H9 (cell line): ENCODE data around the gene ENPP6. TPM values are rescaled to one million over a fixed set of nuclear protein-coding genes. Genes with fewer than 3 reads are reported as not detected.

Experiments
- DNase-seq: peaks from one replicate; pipeline ENCODE4 v3.0.0-alpha.2; 2017
- H2AFZ ChIP-seq: one replicate; pipeline ENCODE4 v1.6.1; 2013; ENCODE audit warnings: mild to moderate bottlenecking, low read length, control low read depth, moderate library complexity
- H2AK5ac ChIP-seq: 2 replicates; pipeline ENCODE4 v1.6.1; 2013; ENCODE audit warnings: low read length, control low read depth, mixed read lengths; ENCODE audit not compliant: insufficient read length
- H2BK120ac ChIP-seq: one replicate; pipeline ENCODE4 v1.6.1; 2013; ENCODE audit warnings: low read depth, mild to moderate bottlenecking, low read length, control low read depth, inconsistent platforms; ENCODE audit not compliant: poor library complexity, severe bottlenecking
- H2BK12ac ChIP-seq: 2 replicates; pipeline ENCODE4 v1.6.1; 2013; ENCODE audit warnings: low read length, control low read depth, mixed read lengths, low read depth; ENCODE audit not compliant: insufficient read length
- H2BK15ac ChIP-seq: 2 replicates; pipeline ENCODE4 v1.6.1; 2013; ENCODE audit warnings: low read depth, low read length, control low read depth
- H2BK20ac ChIP-seq: one replicate; pipeline ENCODE4 v1.6.1; 2013; ENCODE audit warnings: low read depth, mild to moderate bottlenecking, low read length, control low read depth, inconsistent platforms; ENCODE audit not compliant: poor library complexity, severe bottlenecking
- H2BK5ac ChIP-seq: 2 replicates; pipeline ENCODE4 v1.6.1; 2013; ENCODE audit warnings: low read length, control low read depth, mixed read lengths; ENCODE audit not compliant: insufficient read length
- H3K14ac ChIP-seq: 2 replicates; pipeline ENCODE4 v1.6.1; 2013; ENCODE audit warnings: low read length, control low read depth; ENCODE audit not compliant: insufficient read depth
- H3K18ac ChIP-seq: 2 replicates; pipeline ENCODE4 v1.6.1; 2013; ENCODE audit warnings: low read depth, mild to moderate bottlenecking, mixed read lengths, low read length, control low read depth; ENCODE audit not compliant: insufficient read length
- H3K23ac ChIP-seq: 2 replicates; pipeline ENCODE4 v1.6.1; 2013; ENCODE audit warnings: low read length, control low read depth, mixed read lengths, low read depth; ENCODE audit not compliant: insufficient read length
- H3K23me2 ChIP-seq: 2 replicates; pipeline ENCODE4 v1.6.1; 2013; ENCODE audit warnings: low read depth, mild to moderate bottlenecking, mixed read lengths, low read length, control low read depth; ENCODE audit not compliant: insufficient read length, poor library complexity, severe bottlenecking
- H3K27ac ChIP-seq: 2 replicates; pipeline ENCODE4 v1.5.1; 2013; ENCODE audit warnings: low read length, control low read depth, mixed read lengths, low read depth; ENCODE audit not compliant: insufficient read length
- H3K27me3 ChIP-seq: 2 replicates; pipeline ENCODE4 v1.6.1; 2013; ENCODE audit warnings: low read length, control low read depth, inconsistent platforms; ENCODE audit not compliant: insufficient read depth
- H3K4ac ChIP-seq: 2 replicates; pipeline ENCODE4 v1.6.1; 2013; ENCODE audit warnings: low read depth, mild to moderate bottlenecking, control low read depth, inconsistent platforms, low read length, moderate library complexity
- H3K4me1 ChIP-seq: 2 replicates; pipeline ENCODE4 v1.6.1; 2013; ENCODE audit warnings: low read length, control low read depth, inconsistent platforms; ENCODE audit not compliant: insufficient read depth
- H3K4me2 ChIP-seq: 2 replicates; pipeline ENCODE4 v1.6.1; 2013; ENCODE audit warnings: low read length, control low read depth, mixed read lengths; ENCODE audit not compliant: insufficient read length, insufficient read depth
- H3K56ac ChIP-seq: 2 replicates; pipeline ENCODE4 v1.6.1; 2013; ENCODE audit warnings: low read depth, mild to moderate bottlenecking, mixed read lengths, low read length, control low read depth; ENCODE audit not compliant: insufficient read length
- H3K79me1 ChIP-seq: 2 replicates; pipeline ENCODE4 v1.6.1; 2013; ENCODE audit warnings: low read depth, mild to moderate bottlenecking, moderate library complexity, low read length, control low read depth, inconsistent platforms; ENCODE audit not compliant: insufficient read depth, poor library complexity, severe bottlenecking
- H3K79me2 ChIP-seq: 2 replicates; pipeline ENCODE4 v1.6.1; 2013; ENCODE audit warnings: low read length, control low read depth, inconsistent platforms; ENCODE audit not compliant: insufficient read depth
- H3K9ac ChIP-seq: 2 replicates; pipeline ENCODE4 v1.6.1; 2013; ENCODE audit warnings: low read length, control low read depth, mixed read lengths; ENCODE audit not compliant: insufficient read length; ENCODE audit errors: extremely low read depth
- H3K9me3 ChIP-seq: one replicate; pipeline ENCODE4 v1.6.1; 2013; ENCODE audit warnings: low read depth, low read length, inconsistent platforms; ENCODE audit not compliant: control insufficient read depth
- H3T11ph ChIP-seq: one replicate; pipeline ENCODE4 v1.6.1; 2013; ENCODE audit warnings: mild to moderate bottlenecking, low read length, control low read depth, inconsistent platforms
- H4K20me1 ChIP-seq: one replicate; pipeline ENCODE4 v1.6.1; 2013; ENCODE audit not compliant: control insufficient read depth, insufficient read length, insufficient read depth
- H4K5ac ChIP-seq: 2 replicates; pipeline ENCODE4 v1.6.1; 2013; ENCODE audit warnings: low read depth, mild to moderate bottlenecking, mixed read lengths, low read length, control low read depth; ENCODE audit not compliant: insufficient read length
- H4K8ac ChIP-seq: replicated peaks from 2 replicates; pipeline ENCODE4 v1.6.1; 2013; ENCODE audit warnings: low read length, control low read depth, mixed read lengths, low read depth; ENCODE audit not compliant: insufficient read length
- H4K91ac ChIP-seq: 2 replicates; pipeline ENCODE4 v1.6.1; 2013; ENCODE audit warnings: low read depth, mild to moderate bottlenecking, moderate library complexity, mixed read lengths, low read length, control low read depth; ENCODE audit not compliant: insufficient read length
- H3K27ac Mint-ChIP-seq, 3 experiments: 2 replicates in 2 of 3; 3 replicates in 1 of 3; pipeline ENCODE4 v1.8.0; 2020 to 2021; ENCODE audit warnings: mixed read lengths in 3 of 3, mild to moderate bottlenecking in 1 of 3, moderate library complexity in 1 of 3
- H3K27me3 Mint-ChIP-seq: 2 replicates; pipeline ENCODE4 v1.8.0; 2021; ENCODE audit warnings: low read depth, mild to moderate bottlenecking, moderate library complexity, mixed read lengths
- H3K36me3 Mint-ChIP-seq, 3 experiments: 2 replicates in 2 of 3; 3 replicates in 1 of 3; pipeline ENCODE4 v1.8.0; 2020 to 2021; ENCODE audit warnings: low read depth in 3 of 3, mixed read lengths in 3 of 3; ENCODE audit not compliant: insufficient read depth in 1 of 3
- H3K4me1 Mint-ChIP-seq, 2 experiments: 2 replicates each; pipeline ENCODE4 v1.8.0; 2020; ENCODE audit warnings: mixed read lengths in 2 of 2
- H3K4me3 Mint-ChIP-seq, 2 experiments: 2 replicates in 1 of 2; 3 replicates in 1 of 2; pipeline ENCODE4 v1.8.0; 2020 to 2021; ENCODE audit warnings: mild to moderate bottlenecking in 2 of 2, mixed read lengths in 2 of 2, moderate library complexity in 1 of 2
- H3K9me3 Mint-ChIP-seq, 2 experiments: 2 replicates in 1 of 2; 3 replicates in 1 of 2; pipeline ENCODE4 v1.8.0; 2020; ENCODE audit warnings: mild to moderate bottlenecking in 2 of 2, mixed read lengths in 2 of 2, moderate library complexity in 1 of 2
- CTCF ChIP-seq: fragments of 200-600 bp; sonication (generic); conservative IDR thresholded peaks from 3 replicates; pipeline ENCODE4 v1.8.0; 2021; ENCODE audit warnings: antibody characterized with exemption, mild to moderate bottlenecking
- WGBS: extraction: QIAGEN DNeasy Blood & Tissue Kit; methylation state at CpG from one replicate; pipeline ENCODE4 v1.1.7; 2013; ENCODE audit warnings: missing lambda C conversion rate, low lambda C conversion rate, mixed read lengths; ENCODE audit not compliant: insufficient read length; ENCODE audit errors: extremely low coverage; 5-methylcytosine and 5-hydroxymethylcytosine counted together
- total RNA-seq: library from RNA; stranded (reverse); gene quantifications from 2 replicates; pipeline ENCODE4 v1.2.1, GENCODE V29; 2021

The ENPP6 gene
- total RNA-seq, 1 experiment from 2014 or later = not detected

- Histone ChIP-seq H3K79me1 (no peaks in the 10 kb centered on the region), H3K23ac (no peak overlapping the region), H3K56ac (no peak overlapping the region), H3K9ac (no peak overlapping the region), H3T11ph (no peak overlapping the region), H3K79me2 (no peaks in the 10 kb centered on the region), H3K27me3 (no peaks in the 10 kb centered on the region; the same call in 1 of the 2 replicates), H3K18ac (no peak overlapping the region), H2BK15ac (no peak overlapping the region), H3K23me2 (no peaks in the 10 kb centered on the region), H3K27ac (no peak overlapping the region), H3K4me2 (no peak overlapping the region), H3K9me3 (no peaks in the 10 kb centered on the region), H4K8ac (no peak overlapping the region), H2BK5ac (no peak overlapping the region), H2AK5ac (no peak overlapping the region), H3K4ac (no peak overlapping the region), H2BK20ac (no peak overlapping the region), H3K4me1 (no peaks in the 10 kb centered on the region), H4K91ac (no peak overlapping the region), H2BK12ac (no peak overlapping the region), H4K20me1 (no peaks in the 10 kb centered on the region), H2BK120ac (no peak overlapping the region), H4K5ac (no peak overlapping the region), H2AFZ (no peak overlapping the region), H3K14ac (no peak overlapping the region)
- WGBS = no CpG with 5 or more reads among the region's 8 CpGs
- H3K27ac Mint-ChIP-seq = no peak overlapping the region
- peaks cover 14% of the 10 kb centered on the region for H3K27me3 Mint-ChIP-seq
- H3K4me1 Mint-ChIP-seq = peaks cover 8 to 9% of the 10 kb centered on the region in 2 experiments
- no peak for TF ChIP-seq CTCF
- no peaks in the 10 kb centered on the region for H3K36me3 Mint-ChIP-seq
- H3K9me3 Mint-ChIP-seq = no peaks in the 10 kb centered on the region
- no peak for DNase-seq
- H3K4me3 Mint-ChIP-seq = no peak overlapping the region
These were observed 69.6 kb downstream of the ENPP6 start for GRCh38 chr4:184147858-184148737.
